SK-N-SH treated with all-trans-retinoic acid at 6 μM for 48 hours (cell line): Measurements from ENCODE around the gene LRRC37A.
"Not testable (repeated sequence)": the region's sequence is repeated elsewhere in the genome, so short reads cannot be mapped to it uniquely, and the experiment has no call there.

ENCODE experiments used
- CREB5 ChIP-seq: fragments of 250-450 bp; sonication (Bioruptor Pico); IDR thresholded peaks from 2 replicates; pipeline ENCODE4 v1.5.1; 2020; ENCODE audit warnings: low read depth, mild to moderate bottlenecking, moderate library complexity
- GLIS3 ChIP-seq: fragments of 250-450 bp; sonication (Bioruptor Pico); IDR thresholded peaks from 2 replicates; pipeline ENCODE4 v1.5.0; 2020; ENCODE audit warnings: mild to moderate bottlenecking, moderate library complexity
- ISL1 ChIP-seq: fragments of 250-450 bp; sonication (Bioruptor Pico); IDR thresholded peaks from 2 replicates; pipeline ENCODE4 v2.1.2; 2022; ENCODE audit warnings: mild to moderate bottlenecking, moderate library complexity
- OSR1 ChIP-seq: fragments of 250-450 bp; sonication (Bioruptor Pico); IDR thresholded peaks from 2 replicates; pipeline ENCODE4 v1.8.0; 2022; ENCODE audit warnings: moderate library complexity, mild to moderate bottlenecking, inconsistent platforms
- POU6F1 ChIP-seq: fragments of 250-450 bp; sonication (Bioruptor Pico); IDR thresholded peaks from 2 replicates; pipeline ENCODE4 v1.8.0; 2021; ENCODE audit warnings: low read depth, mild to moderate bottlenecking, moderate library complexity, borderline replicate concordance
- TOX ChIP-seq: fragments of 250-450 bp; sonication (Bioruptor Pico); IDR thresholded peaks from 2 replicates; pipeline ENCODE4 v1.8.0; 2021; ENCODE audit warnings: mild to moderate bottlenecking, moderate library complexity, borderline replicate concordance
- ZFP3 ChIP-seq: fragments of 250-450 bp; sonication (Bioruptor Pico); IDR thresholded peaks from 2 replicates; pipeline ENCODE4 v1.5.0; 2020; ENCODE audit warnings: mild to moderate bottlenecking, moderate library complexity
- ZFP30 ChIP-seq: fragments of 450-650 bp; formaldehyde crosslinking; IDR thresholded peaks from 2 replicates; pipeline ENCODE4 v1.5.0; 2022; ENCODE audit warnings: mild to moderate bottlenecking, moderate library complexity
- ZNF8 ChIP-seq: fragments of 450-650 bp; formaldehyde crosslinking; IDR thresholded peaks from 2 replicates; pipeline ENCODE4 v1.5.0; 2020; ENCODE audit warnings: mild to moderate bottlenecking, moderate library complexity

- not testable (repeated sequence) for TF ChIP-seq OSR1; TOX (CRISPR knock-in tag); GLIS3 (CRISPR knock-in tag); ZNF8 (CRISPR knock-in tag); POU6F1 (CRISPR knock-in tag); ISL1; CREB5; ZFP3 (CRISPR knock-in tag); ZFP30 (CRISPR knock-in tag)
Measured at GRCh38 chr17:46282635-46283034, 12.3 kb upstream of the LRRC37A start.
